Caco-2 (cell line): ENCODE data around the gene DUOX1. TPM values are rescaled to one million over a fixed set of nuclear protein-coding genes. Genes with fewer than 3 reads are reported as not detected.

Experiments
- BruUV-seq: library from RNA; stranded (reverse); fragments of 400-500 nt; replicated peaks from 2 replicates; lab custom pipeline; 2021; lab: Mats Ljungman, UMichigan
- CTCF ChIA-PET: fragments of 300-600 bp; sonication (Branson Sonifier 250); formaldehyde crosslinking; loops from one replicate; lab custom pipeline; 2022; ENCODE audit warnings: antibody characterized with exemption; lab: Charles Lee
- POLR2A ChIA-PET: fragments of 300-600 bp; sonication (Branson Sonifier 250); formaldehyde crosslinking; loops from one replicate; lab custom pipeline; 2022; ENCODE audit warnings: antibody characterized with exemption; lab: Charles Lee
- DNase-seq, 2 experiments: peaks; one replicate each; pipeline versions ENCODE4 v3.0.0 to v3.0.0-alpha.2; 2020 to 2022
- H3K27me3 ChIP-seq: replicated peaks from 2 replicates; pipeline ENCODE4 v1.6.0; 2011; ENCODE audit warnings: low read length; ENCODE audit not compliant: control insufficient read depth, insufficient read depth
- H3K36me3 ChIP-seq: 2 replicates; pipeline ENCODE4 v1.5.1; 2011; ENCODE audit warnings: low read length; ENCODE audit not compliant: control insufficient read depth, insufficient read depth
- H3K4me1 ChIP-seq: fragments of 250-450 bp; sonication (Bioruptor Pico); 2 replicates; pipeline ENCODE4 v1.5.1; 2020; ENCODE audit warnings: mild to moderate bottlenecking
- H3K4me3 ChIP-seq: 2 replicates; pipeline ENCODE4 v1.5.1; 2011; ENCODE audit warnings: low read depth, mild to moderate bottlenecking, control low read depth, low read length
- H3K9me3 ChIP-seq: fragments of 250-450 bp; sonication (Bioruptor Pico); 2 replicates; pipeline ENCODE4 v1.5.1; 2020; ENCODE audit warnings: mild to moderate bottlenecking, moderate library complexity
- H3K27ac Mint-ChIP-seq: one replicate; pipeline ENCODE4 v1.8.0; 2022; ENCODE audit warnings: mixed read lengths; ENCODE audit not compliant: unreplicated experiment
- H3K27me3 Mint-ChIP-seq: one replicate; pipeline ENCODE4 v1.8.0; 2022; ENCODE audit warnings: mixed read lengths; ENCODE audit not compliant: insufficient read depth, unreplicated experiment
- H3K36me3 Mint-ChIP-seq: one replicate; pipeline ENCODE4 v1.8.0; 2022; ENCODE audit warnings: mild to moderate bottlenecking, mixed read lengths; ENCODE audit not compliant: insufficient read depth, unreplicated experiment
- H3K4me1 Mint-ChIP-seq: one replicate; pipeline ENCODE4 v1.8.0; 2022; ENCODE audit warnings: low read depth, mixed read lengths; ENCODE audit not compliant: unreplicated experiment
- H3K4me3 Mint-ChIP-seq: one replicate; pipeline ENCODE4 v1.8.0; 2022; ENCODE audit warnings: mild to moderate bottlenecking, moderate library complexity, mixed read lengths; ENCODE audit not compliant: unreplicated experiment
- H3K9me3 Mint-ChIP-seq: one replicate; pipeline ENCODE4 v1.8.0; 2022; ENCODE audit warnings: mixed read lengths; ENCODE audit not compliant: unreplicated experiment
- intact Hi-C: fragments of 100-400 bp; cut with micrococcal nuclease; formaldehyde crosslinking; loops from one replicate; pipeline ENCODE4 v1.10.0; 2022; ENCODE audit not compliant: unreplicated experiment
- total RNA-seq: library from RNA; stranded (reverse); gene quantifications from 2 replicates; pipeline ENCODE4 v1.2.3, GENCODE V29; 2022
- TF ChIP-seq, protein P1 (sequence below), 2 experiments: fragments of 200-600 bp in 1 of 2; IDR thresholded peaks; 1 replicate in 1 of 2; 2 replicates in 1 of 2; pipeline versions ENCODE4 v1.5.1 to v1.8.0; 2011 to 2022; ENCODE audit warnings: antibody characterized with exemption in 1 of 2, control low read depth in 1 of 2, inconsistent platforms in 1 of 2, low read depth in 1 of 2, low read length in 1 of 2, mild to moderate bottlenecking in 1 of 2, moderate library complexity in 1 of 2; ENCODE audit not compliant: insufficient read depth in 1 of 2, severe bottlenecking in 1 of 2, unreplicated experiment in 1 of 2

DUOX1 gene
- total RNA-seq, 1 experiment from 2014 or later: 0.14 TPM

DNA sequence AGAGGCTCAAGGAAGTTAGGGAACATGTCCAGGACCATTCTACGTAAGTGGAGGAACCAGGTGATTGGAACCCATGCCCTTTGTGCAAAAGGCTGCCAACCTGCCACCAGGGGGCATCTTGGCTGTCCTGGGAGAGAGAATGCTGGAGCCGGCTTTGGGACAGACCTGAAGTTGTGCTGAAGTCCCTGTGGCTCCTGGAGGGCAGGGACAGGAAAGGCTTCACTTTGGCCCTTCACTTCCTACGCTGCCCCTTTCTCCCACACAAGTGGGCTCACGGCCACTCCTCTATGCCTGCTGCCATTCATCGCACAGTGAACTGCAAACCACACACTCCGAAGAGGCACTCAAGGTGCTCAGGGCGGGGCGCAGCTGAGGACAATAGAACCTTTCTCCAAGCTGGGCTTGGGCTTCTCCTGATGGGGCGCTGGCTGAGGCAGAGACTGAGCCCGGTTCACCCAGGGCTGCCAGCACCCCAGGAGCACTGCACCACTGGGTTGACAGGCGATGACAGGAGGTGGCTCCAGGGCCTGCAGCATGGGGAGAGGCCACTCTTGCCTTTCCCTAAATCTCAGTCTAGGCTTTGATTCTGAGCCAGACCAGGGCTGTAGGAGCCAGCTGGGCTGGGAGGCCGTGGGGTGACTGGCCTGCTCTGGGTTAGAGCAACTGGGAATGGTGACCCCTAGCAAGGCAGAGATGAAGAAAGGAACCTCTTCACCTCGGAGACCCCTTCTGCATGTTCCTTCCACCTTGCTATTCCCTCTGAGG is 49.6 kb downstream of the DUOX1 start:
- CTCF ChIA-PET: interaction anchor here (2.0 kb wide), 1 partner anchor 16 kb away, joined by 6 read pairs; no protein-coding TSS in a partner anchor
- H3K27ac Mint-ChIP-seq: no peak overlapping the region
- no peak overlapping the region for H3K4me3 Mint-ChIP-seq
- H3K36me3 Mint-ChIP-seq: no peaks in the 10 kb centered on the region
- TF ChIP-seq, protein P1, sequence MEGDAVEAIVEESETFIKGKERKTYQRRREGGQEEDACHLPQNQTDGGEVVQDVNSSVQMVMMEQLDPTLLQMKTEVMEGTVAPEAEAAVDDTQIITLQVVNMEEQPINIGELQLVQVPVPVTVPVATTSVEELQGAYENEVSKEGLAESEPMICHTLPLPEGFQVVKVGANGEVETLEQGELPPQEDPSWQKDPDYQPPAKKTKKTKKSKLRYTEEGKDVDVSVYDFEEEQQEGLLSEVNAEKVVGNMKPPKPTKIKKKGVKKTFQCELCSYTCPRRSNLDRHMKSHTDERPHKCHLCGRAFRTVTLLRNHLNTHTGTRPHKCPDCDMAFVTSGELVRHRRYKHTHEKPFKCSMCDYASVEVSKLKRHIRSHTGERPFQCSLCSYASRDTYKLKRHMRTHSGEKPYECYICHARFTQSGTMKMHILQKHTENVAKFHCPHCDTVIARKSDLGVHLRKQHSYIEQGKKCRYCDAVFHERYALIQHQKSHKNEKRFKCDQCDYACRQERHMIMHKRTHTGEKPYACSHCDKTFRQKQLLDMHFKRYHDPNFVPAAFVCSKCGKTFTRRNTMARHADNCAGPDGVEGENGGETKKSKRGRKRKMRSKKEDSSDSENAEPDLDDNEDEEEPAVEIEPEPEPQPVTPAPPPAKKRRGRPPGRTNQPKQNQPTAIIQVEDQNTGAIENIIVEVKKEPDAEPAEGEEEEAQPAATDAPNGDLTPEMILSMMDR (IDR thresholded peaks at IDR 0.05; ENCODE audit: insufficient read depth in 1 of 2, low read depth in 1 of 2, low read length in 1 of 2, severe bottlenecking in 1 of 2, unreplicated experiment in 1 of 2): peak; percentile 37 to 49
- H3K36me3 ChIP-seq: 0 out of 2 replicates have a peak, but pooled peaks cover 1% of the 10 kb centered on the region
- intact Hi-C loops: no loop called here
- POLR2A ChIA-PET: no interaction called here
- H3K4me1 Mint-ChIP-seq: no peaks in the 10 kb centered on the region
- H3K4me3 ChIP-seq: no peak overlapping the region
- H3K9me3 Mint-ChIP-seq: no peaks in the 10 kb centered on the region
- DNase-seq: peak in 1 of 2 experiments; percentile 54
- BruUV-seq: no TSS peak
- H3K9me3 ChIP-seq: no peaks in the 10 kb centered on the region
- no peaks in the 10 kb centered on the region for H3K4me1 ChIP-seq
- no peaks in the 10 kb centered on the region for H3K27me3 ChIP-seq
- H3K27me3 Mint-ChIP-seq: no peaks in the 10 kb centered on the region

DNA sequence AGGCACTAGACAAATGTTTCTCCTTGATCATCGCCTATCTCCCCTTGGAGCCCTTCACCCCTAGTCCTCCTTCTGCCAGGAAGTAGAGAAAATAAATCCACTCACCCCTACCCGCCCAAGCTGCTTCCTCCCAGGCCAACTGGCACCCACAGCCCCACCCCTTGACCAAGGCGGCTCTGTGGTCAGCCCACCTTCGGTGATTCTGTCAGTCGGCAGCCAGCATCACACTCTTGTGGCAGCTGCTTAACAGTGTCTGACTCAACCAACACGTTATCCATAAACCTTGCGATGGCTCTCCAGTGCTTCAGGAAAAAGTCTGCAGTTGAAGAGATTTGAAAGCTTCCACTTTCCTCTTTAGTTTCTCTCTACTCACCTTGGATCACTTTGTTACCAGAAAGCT is 50.4 kb downstream of the DUOX1 start:
- no TSS peak for BruUV-seq
- ChIA-PET POLR2A (no interaction called here), CTCF (interaction anchor here (2.0 kb wide), 1 partner anchor 17 kb away, joined by 6 read pairs; no protein-coding TSS in a partner anchor)
- H3K27ac Mint-ChIP-seq: no peak overlapping the region
- Histone ChIP-seq H3K4me3 (no peak overlapping the region), H3K9me3 (no peaks in the 10 kb centered on the region), H3K36me3 (0 out of 2 replicates have a peak, but pooled peaks cover 1% of the 10 kb centered on the region), H3K27me3 (no peaks in the 10 kb centered on the region), H3K4me1 (no peaks in the 10 kb centered on the region)
- H3K4me3 Mint-ChIP-seq: no peak overlapping the region
- H3K4me1 Mint-ChIP-seq: no peaks in the 10 kb centered on the region
- no peak for DNase-seq
- no peaks in the 10 kb centered on the region for H3K27me3 Mint-ChIP-seq
- H3K36me3 Mint-ChIP-seq: no peaks in the 10 kb centered on the region
- intact Hi-C loops: no loop called here
- H3K9me3 Mint-ChIP-seq: no peaks in the 10 kb centered on the region
- TF ChIP-seq, protein P1 (IDR thresholded peaks at IDR 0.05; ENCODE audit: insufficient read depth in 1 of 2, low read depth in 1 of 2, low read length in 1 of 2, severe bottlenecking in 1 of 2, unreplicated experiment in 1 of 2): no peak

DNA sequence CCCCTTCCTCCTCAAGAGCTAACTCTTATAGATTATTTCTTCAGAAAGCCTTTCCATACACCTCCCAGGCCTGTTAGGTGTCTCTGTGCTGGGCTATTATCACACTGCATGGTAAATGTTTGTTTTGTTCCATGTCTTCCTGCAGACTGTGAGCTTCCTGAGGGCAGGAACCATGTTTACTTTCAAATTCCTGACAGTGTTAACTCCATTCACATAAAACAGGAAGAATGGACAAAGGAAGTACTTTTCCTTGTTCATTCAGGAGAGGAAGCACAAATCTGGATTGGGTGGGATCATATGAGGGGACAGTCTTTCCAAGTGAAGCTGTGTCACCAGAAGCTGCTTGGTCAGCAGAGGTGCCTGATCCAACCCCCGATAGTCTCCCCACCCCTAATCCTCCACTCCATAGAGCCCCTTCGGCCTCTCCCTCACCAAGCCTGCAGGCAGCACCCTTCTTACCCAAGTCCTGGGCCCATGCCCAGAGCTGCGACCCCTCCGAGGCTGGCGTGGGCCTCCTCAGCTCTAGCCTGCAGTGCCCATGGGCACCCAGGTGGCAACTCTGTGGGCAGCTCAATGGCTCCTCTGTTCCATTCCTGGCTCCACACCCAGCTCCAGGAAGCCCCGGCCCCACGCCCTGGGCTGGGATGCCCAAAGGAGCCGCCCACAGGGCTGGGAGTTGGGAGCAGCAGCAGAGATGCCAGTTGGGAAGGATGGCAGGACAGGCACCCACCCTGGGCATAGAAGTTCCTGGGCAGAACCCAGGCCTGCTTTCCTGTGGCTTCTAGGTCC is 51.0 kb downstream of the DUOX1 start:
- Mint-ChIP-seq H3K4me1 (no peaks in the 10 kb centered on the region), H3K27ac (no peak overlapping the region), H3K27me3 (no peaks in the 10 kb centered on the region), H3K9me3 (no peaks in the 10 kb centered on the region), H3K4me3 (no peak overlapping the region), H3K36me3 (no peaks in the 10 kb centered on the region)
- Histone ChIP-seq H3K9me3 (no peaks in the 10 kb centered on the region), H3K4me3 (no peak overlapping the region), H3K4me1 (no peaks in the 10 kb centered on the region), H3K36me3 (0 out of 2 replicates have a peak, but pooled peaks cover 1% of the 10 kb centered on the region), H3K27me3 (no peaks in the 10 kb centered on the region)
- TF ChIP-seq, protein P1 (IDR thresholded peaks at IDR 0.05; ENCODE audit: insufficient read depth in 1 of 2, low read depth in 1 of 2, low read length in 1 of 2, severe bottlenecking in 1 of 2, unreplicated experiment in 1 of 2): no peak
- ChIA-PET POLR2A (no interaction called here), CTCF (interaction anchor here (1.2 kb wide), 1 partner anchor 18 kb away, joined by 4 read pairs; no protein-coding TSS in a partner anchor)
- intact Hi-C loops: no loop called here
- DNase-seq: no peak
- no TSS peak for BruUV-seq
